ENCODE measurements around the gene CDK12.

CDK12 gene

GRCh38 chr17:39549747-39550573, 88.7 kb downstream of the CDK12 start:
- DNase-seq (ENCODE audit: low spot score) = no peak

GRCh38 chr17:39551879-39552278, 90.6 kb downstream of the CDK12 start:
- no peak for DNase-seq (ENCODE audit: low spot score)

- no peak for DNase-seq (ENCODE audit: low spot score)
Measured at GRCh38 chr17:39553341-39553945, 92.2 kb downstream of the CDK12 start.

GRCh38 chr17:39555368-39555767, 94.1 kb downstream of the CDK12 start:
- no peak for DNase-seq (ENCODE audit: low spot score)

GRCh38 chr17:39556423-39556822, 95.1 kb downstream of the CDK12 start:
- no peak for DNase-seq (ENCODE audit: low spot score)

GRCh38 chr17:39562395-39562794, 101.1 kb downstream of the CDK12 start:
- DNase-seq (ENCODE audit: low spot score) = no peak

- DNase-seq (ENCODE audit: low spot score) = peak; percentile 67
Measured at GRCh38 chr17:39562976-39563375, 101.7 kb downstream of the CDK12 start.

GRCh38 chr17:39563476-39563875, 102.2 kb downstream of the CDK12 start:
- DNase-seq (ENCODE audit: low spot score) = peak; percentile 96

- peak; percentile 81 for DNase-seq (ENCODE audit: low spot score)
Measured at GRCh38 chr17:39564211-39564848, 103.0 kb downstream of the CDK12 start.

- DNase-seq (ENCODE audit: low spot score) = no peak
Measured at GRCh38 chr17:39566094-39566850, 105.0 kb downstream of the CDK12 start.

GRCh38 chr17:39568702-39569101, 107.4 kb downstream of the CDK12 start:
- no peak for DNase-seq (ENCODE audit: low spot score)

GRCh38 chr17:39569126-39569525, 107.8 kb downstream of the CDK12 start:
- DNase-seq (ENCODE audit: low spot score) = no peak

- DNase-seq (ENCODE audit: low spot score) = no peak
Measured at GRCh38 chr17:39572121-39572520, 110.8 kb downstream of the CDK12 start.

GRCh38 chr17:39573447-39574298, 112.4 kb downstream of the CDK12 start:
- DNase-seq (ENCODE audit: low spot score) = peak; percentile 89

- peak; percentile 90 for DNase-seq (ENCODE audit: low spot score)
Measured at GRCh38 chr17:39576187-39576586, 114.9 kb downstream of the CDK12 start.

GRCh38 chr17:39578272-39578671, 117.0 kb downstream of the CDK12 start:
- no peak for DNase-seq (ENCODE audit: low spot score)

GRCh38 chr17:39579318-39580081, 118.2 kb downstream of the CDK12 start:
- DNase-seq (ENCODE audit: low spot score) = peak; percentile 41

GRCh38 chr17:39580082-39580468, 118.8 kb downstream of the CDK12 start:
- DNase-seq (ENCODE audit: low spot score) = no peak

GRCh38 chr17:39581071-39581758, 119.9 kb downstream of the CDK12 start:
- no peak for DNase-seq (ENCODE audit: low spot score)

- DNase-seq (ENCODE audit: low spot score) = no peak
Measured at GRCh38 chr17:39581759-39582085, 120.4 kb downstream of the CDK12 start.

All from D341Med (cell line).